H1 (cell line): Measurements from ENCODE around the gene SPATS2L. TPM values are rescaled to one million over a fixed set of nuclear protein-coding genes. Genes with fewer than 3 reads are reported as not detected.

Experiments used
- ATF3 ChIP-seq: IDR thresholded peaks from 2 replicates; pipeline ENCODE4 v1.6.1; 2011; ENCODE audit warnings: low read depth, mild to moderate bottlenecking, low read length; ENCODE audit not compliant: insufficient read depth
- MAFK ChIP-seq: IDR thresholded peaks from 2 replicates; pipeline ENCODE4 v1.6.1; 2012; ENCODE audit warnings: low read depth, mild to moderate bottlenecking, improper control_type of control experiment, low read length
- MAX ChIP-seq: IDR thresholded peaks from 2 replicates; pipeline ENCODE4 v1.6.1; 2012; ENCODE audit warnings: inconsistent platforms
- NRF1 ChIP-seq: IDR thresholded peaks from 2 replicates; pipeline ENCODE4 v1.6.1; 2011; ENCODE audit warnings: mild to moderate bottlenecking, low read depth, low read length, improper control_type of control experiment
- SIRT6 ChIP-seq: IDR thresholded peaks from one replicate; pipeline ENCODE4 v1.7.1; 2012; ENCODE audit warnings: low read length, inconsistent platforms
- TAF1 ChIP-seq: IDR thresholded peaks from 2 replicates; pipeline ENCODE4 v1.6.1; 2011; ENCODE audit warnings: mild to moderate bottlenecking, low read depth, low read length
- polyA plus RNA-seq, 7 experiments: library from polyadenylated mRNA; depleted of rRNA in 3 of 7; stranded (reverse) in 5 of 7; unstranded in 2 of 7; fragments of >200 nt in 5 of 7; fragments of 200-250 nt in 2 of 7; gene quantifications; 1 replicate in 5 of 7; 2 replicates in 1 of 7; 4 replicates in 1 of 7; pipeline versions ENCODE4 v1.2.1 to v1.2.3, GENCODE V29; 2011 to 2013; ENCODE audit warnings: missing spikeins in 2 of 7, mixed read lengths in 2 of 7
- total RNA-seq: library from RNA; stranded (reverse); fragmentation: NEBNext Ultra II Directional; extraction: Animal tissue kit (Norgen Biotek cat#: 25700); gene quantifications from 2 replicates; pipeline ENCODE4 v1.2.1, GENCODE V29; 2021

The SPATS2L gene
- total and polyA plus RNA-seq, 2 of the 8 experiments (the other 6 are each of a cell fraction or from before 2014, with no cell fraction given), result 67.3 to 189 TPM

- TF ChIP-seq MAX, result no peak
- TF ChIP-seq MAFK, result no peak
- no peak for TF ChIP-seq TAF1
- no peak for TF ChIP-seq NRF1
- no peak for TF ChIP-seq SIRT6
- TF ChIP-seq ATF3, result no peak
Observed at GRCh38 chr2:200451511-200451910, 145.0 kb downstream of the SPATS2L start (continued).
